Astrocyte (in vitro differentiated cells and primary cell): Measurements from ENCODE around the gene RAB6A. TPM values are rescaled to one million over a fixed set of nuclear protein-coding genes. Genes with fewer than 3 reads are reported as not detected.

Source experiments
- DNase-seq: peaks from one replicate; pipeline ENCODE4 v3.0.0-alpha.2; 2010; ENCODE audit warnings: low read depth
- FAIRE-seq: peaks from 2 replicates; lab custom pipeline; 2011; peaks lifted over from hg19 to GRCh38; lab: Jason Lieb, UNC
- H2AFZ ChIP-seq: 2 replicates; pipeline ENCODE4 v1.6.0; 2012; ENCODE audit warnings: low read depth, low read length, inconsistent platforms
- H3K27ac ChIP-seq: 2 replicates; pipeline ENCODE4 v1.5.1; 2011; ENCODE audit warnings: low read depth, low read length, inconsistent platforms
- H3K27me3 ChIP-seq: 2 replicates; pipeline ENCODE4 v1.6.0; 2011; ENCODE audit warnings: low read length, inconsistent platforms; ENCODE audit not compliant: insufficient read depth
- H3K36me3 ChIP-seq: 2 replicates; pipeline ENCODE4 v1.5.1; 2011; ENCODE audit warnings: low read length, inconsistent platforms; ENCODE audit not compliant: insufficient read depth
- H3K4me1 ChIP-seq: 2 replicates; pipeline ENCODE4 v1.5.1; 2011; ENCODE audit warnings: low read length, inconsistent platforms; ENCODE audit not compliant: insufficient read depth
- H3K4me2 ChIP-seq: 2 replicates; pipeline ENCODE4 v1.6.0; 2012; ENCODE audit warnings: low read length, inconsistent platforms
- H3K4me3 ChIP-seq: 2 replicates; pipeline ENCODE4 v1.5.1; 2011; ENCODE audit warnings: low read depth, mild to moderate bottlenecking, low read length, inconsistent platforms; ENCODE audit not compliant: insufficient read depth
- H3K79me2 ChIP-seq: 2 replicates; pipeline ENCODE4 v1.6.0; 2012; ENCODE audit warnings: mild to moderate bottlenecking, low read length, inconsistent platforms; ENCODE audit not compliant: insufficient read depth
- H3K9ac ChIP-seq: 2 replicates; pipeline ENCODE4 v1.6.0; 2012; ENCODE audit warnings: mild to moderate bottlenecking, low read length, inconsistent platforms
- H3K9me3 ChIP-seq: 2 replicates; pipeline ENCODE4 v1.5.1; 2012; ENCODE audit warnings: low read depth, mild to moderate bottlenecking, low read length, inconsistent platforms; ENCODE audit not compliant: insufficient read depth
- H4K20me1 ChIP-seq: 2 replicates; pipeline ENCODE4 v1.6.0; 2012; ENCODE audit warnings: low read length, inconsistent platforms; ENCODE audit not compliant: insufficient read depth
- H3K27ac Mint-ChIP-seq: one replicate; pipeline ENCODE4 v1.8.0; 2021; ENCODE audit warnings: mild to moderate bottlenecking, mixed read lengths; ENCODE audit not compliant: unreplicated experiment
- H3K27me3 Mint-ChIP-seq: one replicate; pipeline ENCODE4 v1.8.0; 2021; ENCODE audit warnings: low read depth, mixed read lengths; ENCODE audit not compliant: unreplicated experiment
- H3K36me3 Mint-ChIP-seq: one replicate; pipeline ENCODE4 v1.8.0; 2021; ENCODE audit warnings: low read depth, mixed read lengths; ENCODE audit not compliant: unreplicated experiment
- H3K4me1 Mint-ChIP-seq: one replicate; pipeline ENCODE4 v1.8.0; 2021; ENCODE audit warnings: low read depth, mixed read lengths; ENCODE audit not compliant: unreplicated experiment
- H3K4me3 Mint-ChIP-seq: one replicate; pipeline ENCODE4 v1.8.0; 2021; ENCODE audit warnings: mild to moderate bottlenecking, moderate library complexity, mixed read lengths; ENCODE audit not compliant: unreplicated experiment
- H3K9me3 Mint-ChIP-seq: one replicate; pipeline ENCODE4 v1.8.0; 2021; ENCODE audit warnings: mild to moderate bottlenecking, mixed read lengths; ENCODE audit not compliant: unreplicated experiment
- EZH2 ChIP-seq: IDR thresholded peaks from 2 replicates; pipeline ENCODE4 v1.6.1; 2012; ENCODE audit warnings: mild to moderate bottlenecking, low read length, inconsistent platforms; ENCODE audit not compliant: insufficient read depth
- total RNA-seq: library from RNA; stranded (reverse); gene quantifications from 2 replicates; pipeline ENCODE4 v1.2.1, GENCODE V29; 2021
- TF ChIP-seq, protein P1 (sequence below): IDR thresholded peaks from 2 replicates; pipeline ENCODE4 v1.5.1; 2011; ENCODE audit warnings: low read depth, mild to moderate bottlenecking, inconsistent platforms, low read length, moderate library complexity; ENCODE audit not compliant: insufficient read depth

RAB6A gene
- total RNA-seq, 1 donor from 2014 or later = 185 TPM

DNA sequence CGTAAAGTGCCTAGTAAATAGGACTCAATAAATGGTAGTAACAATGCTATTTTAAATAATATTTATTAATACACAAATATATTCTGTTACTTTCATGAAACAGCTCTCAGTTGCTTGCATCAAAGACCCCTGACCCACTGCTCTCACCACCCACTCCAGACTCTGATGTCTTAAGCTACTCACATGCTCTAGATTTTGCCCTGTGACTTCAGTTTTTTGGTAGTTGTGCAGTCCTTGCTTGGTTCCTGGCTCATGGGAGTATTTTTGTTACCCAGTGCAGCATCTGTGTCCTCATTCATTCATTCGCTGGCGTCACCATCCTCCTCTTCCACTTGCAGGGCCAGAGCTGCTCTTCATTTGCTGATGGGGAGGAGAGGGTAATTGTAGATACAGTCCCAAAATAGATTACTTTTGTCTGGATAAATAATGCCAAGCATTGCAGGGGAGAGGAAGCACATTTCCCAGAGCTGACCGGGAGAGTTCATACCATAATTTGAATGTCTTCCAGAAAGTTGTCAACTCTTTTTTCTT, 39.5 kb upstream of the RAB6A start:
- H3K36me3 ChIP-seq = no peaks in the 10 kb centered on the region
- no peaks in the 10 kb centered on the region for H3K9me3 ChIP-seq
- Mint-ChIP-seq H3K4me1 (no peaks in the 10 kb centered on the region), H3K27me3 (no peaks in the 10 kb centered on the region), H3K36me3 (no peaks in the 10 kb centered on the region), H3K9me3 (no peaks in the 10 kb centered on the region), H3K4me3 (no peak overlapping the region), H3K27ac (no peak overlapping the region)
- H3K4me1 ChIP-seq = no peaks in the 10 kb centered on the region
- FAIRE-seq = no peak
- H2AFZ ChIP-seq = no peak overlapping the region
- H3K4me3 ChIP-seq = no peak overlapping the region
- no peaks in the 10 kb centered on the region for H4K20me1 ChIP-seq
- H3K27ac ChIP-seq = no peak overlapping the region
- H3K4me2 ChIP-seq = no peak overlapping the region
- no peaks in the 10 kb centered on the region for H3K79me2 ChIP-seq
- no peaks in the 10 kb centered on the region for H3K27me3 ChIP-seq
- DNase-seq = no peak
- H3K9ac ChIP-seq = no peak overlapping the region
- TF ChIP-seq, protein P1, sequence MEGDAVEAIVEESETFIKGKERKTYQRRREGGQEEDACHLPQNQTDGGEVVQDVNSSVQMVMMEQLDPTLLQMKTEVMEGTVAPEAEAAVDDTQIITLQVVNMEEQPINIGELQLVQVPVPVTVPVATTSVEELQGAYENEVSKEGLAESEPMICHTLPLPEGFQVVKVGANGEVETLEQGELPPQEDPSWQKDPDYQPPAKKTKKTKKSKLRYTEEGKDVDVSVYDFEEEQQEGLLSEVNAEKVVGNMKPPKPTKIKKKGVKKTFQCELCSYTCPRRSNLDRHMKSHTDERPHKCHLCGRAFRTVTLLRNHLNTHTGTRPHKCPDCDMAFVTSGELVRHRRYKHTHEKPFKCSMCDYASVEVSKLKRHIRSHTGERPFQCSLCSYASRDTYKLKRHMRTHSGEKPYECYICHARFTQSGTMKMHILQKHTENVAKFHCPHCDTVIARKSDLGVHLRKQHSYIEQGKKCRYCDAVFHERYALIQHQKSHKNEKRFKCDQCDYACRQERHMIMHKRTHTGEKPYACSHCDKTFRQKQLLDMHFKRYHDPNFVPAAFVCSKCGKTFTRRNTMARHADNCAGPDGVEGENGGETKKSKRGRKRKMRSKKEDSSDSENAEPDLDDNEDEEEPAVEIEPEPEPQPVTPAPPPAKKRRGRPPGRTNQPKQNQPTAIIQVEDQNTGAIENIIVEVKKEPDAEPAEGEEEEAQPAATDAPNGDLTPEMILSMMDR = no peak
- TF ChIP-seq EZH2 = no peak

DNA sequence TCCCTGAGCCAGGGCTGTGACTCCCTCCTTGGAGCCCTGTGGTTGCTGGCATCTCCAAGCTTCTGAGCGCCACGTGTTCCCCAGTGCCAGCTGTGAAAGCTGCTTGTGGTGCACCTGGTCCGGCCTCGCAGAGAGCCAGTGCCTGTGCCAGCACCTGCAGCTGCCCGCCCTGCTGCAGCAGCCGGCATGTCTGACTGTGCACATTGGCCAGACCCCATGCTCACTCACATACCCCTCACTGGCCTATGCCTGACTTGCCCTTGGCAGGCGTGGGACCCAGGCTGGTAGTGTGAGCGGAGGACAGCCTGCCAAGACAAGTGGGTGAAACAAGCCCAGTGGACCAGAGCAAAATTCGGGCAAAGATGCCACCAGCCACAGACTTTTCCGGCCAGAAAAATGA, 36.6 kb upstream of the RAB6A start:
- no peak for FAIRE-seq
- H3K36me3 ChIP-seq = no peaks in the 10 kb centered on the region

More for the DNA sequence above, 36.6 kb upstream of the RAB6A start:
- no peaks in the 10 kb centered on the region for H3K9me3 Mint-ChIP-seq
- no peak overlapping the region for H3K4me3 Mint-ChIP-seq
- Histone ChIP-seq H3K4me2 (no peak overlapping the region), H3K4me1 (no peaks in the 10 kb centered on the region), H3K4me3 (no peak overlapping the region), H2AFZ (no peak overlapping the region), H3K79me2 (no peaks in the 10 kb centered on the region), H3K27ac (no peak overlapping the region), H4K20me1 (no peaks in the 10 kb centered on the region), H3K27me3 (no peaks in the 10 kb centered on the region), H3K9ac (no peak overlapping the region), H3K9me3 (no peaks in the 10 kb centered on the region)
- DNase-seq = no peak
- no peaks in the 10 kb centered on the region for H3K27me3 Mint-ChIP-seq
- no peaks in the 10 kb centered on the region for H3K36me3 Mint-ChIP-seq
- H3K4me1 Mint-ChIP-seq = no peaks in the 10 kb centered on the region
- no peak overlapping the region for H3K27ac Mint-ChIP-seq
- no peak for TF ChIP-seq EZH2
- TF ChIP-seq, protein P1 = no peak
